ENCODE measurements around the gene GRIK2.
"Not testable (repeated sequence)": the region's sequence is repeated elsewhere in the genome, so short reads cannot be mapped to it uniquely, and the experiment has no call there.

GRIK2 gene

DNA sequence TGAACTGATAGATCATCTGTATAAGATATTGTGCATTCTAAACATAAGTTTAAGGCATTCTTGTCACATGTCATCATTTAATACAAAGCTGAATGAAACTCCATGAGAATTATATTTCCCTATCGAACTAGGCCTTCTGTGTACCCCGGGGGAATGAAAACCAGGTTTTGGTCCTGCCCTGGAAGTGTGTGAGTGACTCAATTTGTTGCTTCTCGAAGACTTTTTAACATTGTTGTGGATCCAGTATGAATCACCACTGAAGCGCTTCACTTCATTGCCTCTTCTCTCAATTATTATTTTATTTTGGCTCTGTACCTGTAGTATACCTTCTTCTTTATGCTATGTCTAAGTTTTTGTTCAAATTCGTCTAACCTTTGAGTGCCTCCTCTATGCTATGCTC is 150.8 kb downstream of the GRIK2 start:
- no peak for DNase-seq

- no peak for DNase-seq
These were observed 151.7 kb downstream of the GRIK2 start for GRCh38 chr6:101545191-101545590.

GRCh38 chr6:101550451-101550850 is 156.9 kb downstream of the GRIK2 start:
- DNase-seq: no peak

- DNase-seq: no peak
These were observed 160.7 kb downstream of the GRIK2 start for GRCh38 chr6:101554231-101554630.

GRCh38 chr6:101558712-101559111 is 165.2 kb downstream of the GRIK2 start:
- no peak for DNase-seq

- no peak for DNase-seq
These were observed 179.1 kb downstream of the GRIK2 start for GRCh38 chr6:101572627-101573026.

- DNase-seq: no peak
These were observed 183.6 kb downstream of the GRIK2 start for GRCh38 chr6:101577091-101577490.

DNA sequence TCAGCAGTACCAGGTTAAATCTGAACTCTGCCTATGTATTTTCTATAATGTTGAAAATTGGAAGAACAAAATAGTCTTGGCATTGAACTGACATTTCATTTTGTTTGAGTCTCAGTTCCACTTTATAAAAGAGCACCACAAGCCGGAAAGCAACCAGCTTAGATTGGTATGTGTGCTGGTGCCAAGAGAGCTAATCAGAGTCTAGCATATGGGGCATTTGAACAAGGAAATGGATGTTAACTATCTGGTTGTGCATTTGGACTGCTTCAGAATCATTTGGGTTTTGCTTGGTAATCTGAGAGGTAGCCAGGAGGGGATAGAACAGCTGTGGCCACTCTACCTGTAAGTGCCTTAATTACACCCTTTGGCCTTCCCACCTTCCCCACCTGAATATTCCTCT is 184.8 kb downstream of the GRIK2 start:
- DNase-seq: no peak

DNA sequence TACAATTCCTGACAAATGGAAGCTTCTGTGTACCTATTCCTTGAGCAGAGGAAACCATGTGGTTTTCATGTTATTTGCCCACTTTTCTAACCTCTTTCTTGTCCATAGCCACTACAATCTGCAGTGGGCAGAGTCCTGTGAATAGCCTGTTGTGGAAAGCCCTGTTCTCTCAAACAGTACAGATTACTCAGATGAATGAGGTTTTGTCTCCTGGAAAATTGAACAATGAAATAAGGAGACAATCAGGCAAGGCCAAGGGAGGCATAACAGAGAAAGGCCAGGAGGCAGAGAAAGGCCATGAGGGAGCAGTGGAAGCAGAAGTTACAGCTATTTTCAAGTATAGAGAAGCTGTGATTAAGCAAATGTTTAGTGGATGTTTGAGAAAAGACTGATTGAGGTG is 189.3 kb downstream of the GRIK2 start:
- DNase-seq: no peak

GRCh38 chr6:101585501-101585900 is 192.0 kb downstream of the GRIK2 start:
- DNase-seq: no peak

DNA sequence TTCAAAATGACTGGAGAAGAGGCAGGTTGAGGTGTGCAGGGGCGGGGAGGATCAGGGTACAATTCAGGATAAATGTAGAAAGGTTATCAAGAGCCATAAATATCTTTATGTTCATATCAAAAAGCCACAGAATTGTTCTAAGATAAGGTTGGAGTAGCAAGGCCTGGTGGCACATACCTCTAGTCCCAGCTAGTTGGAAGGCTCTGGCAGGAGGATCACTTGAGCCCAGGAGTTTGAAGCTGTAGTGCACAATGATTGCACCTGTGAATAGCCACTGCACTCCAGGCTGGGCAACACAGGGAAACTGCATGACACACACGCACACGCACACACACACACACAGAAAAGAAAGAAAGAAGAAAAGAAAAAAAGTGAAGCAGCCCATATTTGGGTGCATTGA is 194.8 kb downstream of the GRIK2 start:
- no peak for DNase-seq

GRCh38 chr6:101595276-101595675 is 201.8 kb downstream of the GRIK2 start:
- no peak for DNase-seq

DNA sequence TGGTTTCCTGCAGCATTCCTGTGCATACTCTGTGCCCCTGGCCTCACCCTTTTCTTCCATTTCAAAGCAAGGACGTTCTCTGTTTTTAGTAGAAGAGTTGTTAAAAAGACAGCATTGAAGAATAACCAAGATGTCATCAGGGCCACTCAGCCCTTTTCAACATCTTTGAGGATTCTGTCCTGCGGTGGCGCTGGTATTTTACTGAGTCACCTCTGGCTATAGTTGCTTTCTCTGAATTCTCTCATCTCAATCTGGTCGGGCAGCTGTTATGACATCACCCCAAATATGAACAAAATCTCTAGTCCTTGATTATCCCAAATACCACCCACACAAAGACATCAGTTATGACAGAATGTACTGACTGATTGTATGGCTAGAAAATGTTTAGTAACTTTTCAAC is 204.2 kb downstream of the GRIK2 start:
- no peak for DNase-seq

DNA sequence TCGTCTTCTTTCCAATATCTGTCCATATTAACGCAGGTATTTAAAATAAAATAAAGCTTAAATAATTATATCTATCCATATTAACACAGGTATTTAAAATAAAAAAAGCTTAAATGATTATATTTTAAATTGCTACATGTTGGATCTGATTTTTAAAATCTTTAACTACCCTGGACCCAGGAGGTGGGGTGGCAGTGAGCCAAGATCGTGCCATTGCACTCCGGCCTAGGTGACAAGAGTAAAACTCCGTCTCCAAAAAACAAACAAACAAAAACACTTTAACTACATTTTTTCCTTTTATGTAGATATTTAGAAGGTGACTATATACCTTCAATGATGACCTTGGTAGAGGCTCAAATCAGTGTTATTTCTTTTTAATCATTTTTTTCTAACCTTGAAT is 211.9 kb downstream of the GRIK2 start:
- no peak for DNase-seq

GRCh38 chr6:101605874-101606273 is 212.4 kb downstream of the GRIK2 start:
- no peak for DNase-seq

DNA sequence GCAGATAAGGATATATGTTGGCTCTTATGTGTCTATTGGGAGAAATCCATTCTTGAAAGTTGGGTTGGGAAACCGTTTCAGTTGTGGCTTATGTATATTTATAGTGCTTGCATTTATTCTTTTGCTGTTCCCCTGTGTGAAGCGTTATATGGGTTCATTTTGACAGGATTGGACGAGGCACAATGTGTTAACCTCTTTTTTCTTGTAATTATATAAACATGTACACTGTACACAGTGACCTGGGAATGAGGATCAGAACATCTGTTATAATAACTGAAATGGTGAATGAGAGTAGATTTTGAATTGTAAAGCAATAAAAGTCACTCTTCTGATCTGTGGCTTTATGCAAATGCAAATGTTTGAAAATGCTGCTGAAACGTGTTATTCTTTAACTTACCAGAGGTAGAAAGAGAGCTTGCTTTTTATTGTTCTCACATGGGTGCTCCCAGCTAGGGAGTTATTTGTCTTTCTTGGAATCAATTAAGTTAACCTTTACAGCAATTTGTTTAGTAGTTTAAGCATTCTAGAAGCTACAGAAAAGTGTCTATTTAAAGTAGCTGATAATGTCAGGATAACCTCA is 213.7 kb downstream of the GRIK2 start:
- no peak for DNase-seq

DNA sequence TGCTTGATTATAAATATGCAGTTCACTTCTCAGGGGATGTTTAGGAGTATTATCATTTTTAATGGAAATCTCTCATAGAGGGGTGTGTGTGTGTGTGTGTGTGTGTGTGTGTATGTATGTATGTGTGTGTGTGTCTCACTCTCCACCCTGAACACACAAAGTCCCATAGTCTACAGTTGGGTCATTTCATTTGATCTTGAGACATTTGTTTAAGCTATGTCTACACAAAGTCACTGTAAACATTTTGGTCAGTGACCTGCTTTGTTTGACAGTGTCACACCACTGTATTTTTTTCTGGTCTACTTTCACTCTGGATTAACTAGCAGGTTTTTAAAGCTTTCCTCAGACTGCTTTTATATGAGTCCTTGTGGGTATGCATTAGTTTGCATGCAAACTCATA is 215.2 kb downstream of the GRIK2 start:
- DNase-seq: no peak

- no peak for DNase-seq
These were observed 220.0 kb downstream of the GRIK2 start for GRCh38 chr6:101613556-101613955.

GRCh38 chr6:101614774-101615173 is 221.3 kb downstream of the GRIK2 start:
- DNase-seq: no peak

GRCh38 chr6:101626269-101626668 is 232.8 kb downstream of the GRIK2 start:
- DNase-seq: no peak

DNA sequence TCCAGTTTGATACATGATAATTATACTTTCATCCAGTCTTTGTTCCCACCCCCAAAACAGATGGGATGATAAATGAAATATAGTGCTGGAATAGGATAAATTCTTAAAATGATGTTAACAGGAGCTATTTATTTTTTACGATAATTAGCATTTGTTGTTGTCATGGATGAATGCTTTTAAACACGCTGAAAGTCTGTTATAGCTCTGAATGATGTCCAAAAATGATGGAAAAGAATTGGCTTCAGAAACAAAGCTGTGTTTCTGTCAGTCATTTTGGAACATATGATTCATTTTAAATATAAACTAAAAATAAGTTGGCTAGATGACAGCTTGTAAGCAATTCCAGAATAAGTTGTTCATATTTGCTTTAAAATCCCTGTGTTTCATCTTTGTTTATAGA is 237.4 kb downstream of the GRIK2 start:
- DNase-seq: no peak

GRCh38 chr6:101633081-101633480 is 239.6 kb downstream of the GRIK2 start:
- DNase-seq: no peak

DNA sequence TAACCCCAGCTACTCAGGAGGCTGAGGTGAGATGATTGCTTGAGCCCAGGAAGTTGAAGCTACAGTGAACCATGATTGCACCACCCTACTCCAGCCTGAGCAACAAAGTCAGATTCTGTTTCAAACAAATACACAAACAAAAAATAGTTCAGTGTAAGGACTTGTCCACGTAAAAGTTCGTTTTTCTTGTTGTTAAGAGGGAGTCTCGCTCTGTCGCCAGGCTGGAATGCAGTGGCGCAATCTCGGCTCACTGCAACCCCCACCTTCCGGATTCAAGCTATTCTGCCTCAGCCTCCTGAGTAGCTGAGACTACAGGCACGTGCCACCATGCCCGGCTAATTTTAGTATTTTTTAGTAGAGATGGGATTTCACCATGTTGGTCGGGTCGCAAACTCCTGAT is 245.4 kb downstream of the GRIK2 start:
- DNase-seq: not testable (repeated sequence)

DNA sequence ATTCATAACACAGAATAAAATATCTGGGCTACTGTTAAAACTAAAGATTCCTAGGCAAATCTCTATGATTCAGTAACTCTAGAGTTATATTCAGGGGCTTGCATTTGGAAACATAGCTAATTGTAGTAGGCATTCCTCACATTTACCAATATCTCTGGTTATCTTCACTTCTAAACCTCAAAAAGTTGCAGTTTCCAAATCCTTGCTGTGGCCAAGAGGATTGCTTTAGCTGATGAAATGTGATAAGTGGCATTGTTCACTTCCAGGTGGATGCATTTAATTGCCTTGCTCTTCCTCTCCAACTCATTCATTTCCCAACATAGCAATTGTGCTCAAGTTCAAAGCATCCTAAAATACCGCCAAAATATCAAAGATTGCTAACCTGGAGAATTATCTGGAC is 246.6 kb downstream of the GRIK2 start:
- DNase-seq: no peak

DNA sequence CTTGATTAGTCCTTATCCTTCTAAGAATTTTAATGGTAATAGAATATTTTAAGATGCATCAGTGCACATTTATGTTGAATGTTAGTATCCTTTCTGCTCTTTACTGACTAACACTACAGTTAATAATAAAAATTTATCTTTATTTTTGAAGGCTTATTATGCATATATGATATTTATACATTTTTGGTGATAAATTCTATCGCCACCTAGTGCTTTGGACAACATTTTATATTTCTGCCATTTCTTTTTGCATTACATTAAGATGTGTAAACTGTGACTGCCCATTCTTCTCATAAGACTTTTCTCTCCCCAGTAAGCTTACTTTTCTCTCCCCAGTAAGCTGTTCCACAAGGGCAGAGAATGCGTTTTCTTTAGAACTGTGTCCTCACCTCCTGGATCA is 252.3 kb downstream of the GRIK2 start:
- DNase-seq: no peak
